WTC11 (cell line): ENCODE measurements around the gene MYO15B. TPM values are rescaled to one million over a fixed set of nuclear protein-coding genes. Genes with fewer than 3 reads are reported as not detected.

Experiments
- ATAC-seq: fragments of 200-7000 bp; cut with Tn5 transposase; 2 replicates; pipeline ENCODE4 v1.10.0; 2021; ENCODE audit warnings: mild to moderate bottlenecking, moderate library complexity
- CTCF ChIA-PET: fragments of 300-600 bp; sonication (Branson Sonifier 250); formaldehyde crosslinking; loops from one replicate; lab custom pipeline; 2021; ENCODE audit warnings: antibody characterized with exemption; lab: Charles Lee
- POLR2A ChIA-PET: fragments of 350-600 bp; sonication (Branson Sonifier 250); formaldehyde crosslinking; loops from one replicate; lab custom pipeline; 2021; ENCODE audit warnings: antibody characterized with exemption; lab: Charles Lee
- DNase-seq: peaks from one replicate; pipeline ENCODE4 v3.0.0; 2021; ENCODE audit warnings: low spot score
- H3K27ac Mint-ChIP-seq: 2 replicates; pipeline ENCODE4 v1.8.0; 2021; ENCODE audit warnings: mixed read lengths
- H3K27me3 Mint-ChIP-seq: 2 replicates; pipeline ENCODE4 v1.8.0; 2021; ENCODE audit warnings: low read depth, mild to moderate bottlenecking, moderate library complexity, mixed read lengths
- H3K36me3 Mint-ChIP-seq: 2 replicates; pipeline ENCODE4 v1.8.0; 2021; ENCODE audit warnings: mixed read lengths
- H3K4me1 Mint-ChIP-seq: 2 replicates; pipeline ENCODE4 v1.8.0; 2022; ENCODE audit warnings: mixed read lengths
- H3K4me3 Mint-ChIP-seq: 2 replicates; pipeline ENCODE4 v1.8.0; 2021; ENCODE audit warnings: mild to moderate bottlenecking, moderate library complexity, mixed read lengths
- H3K9me3 Mint-ChIP-seq: 2 replicates; pipeline ENCODE4 v1.8.0; 2021; ENCODE audit warnings: mixed read lengths
- ATF6 ChIP-seq: sonication (generic); formaldehyde crosslinking; IDR thresholded peaks from 2 replicates; pipeline ENCODE4 v1.8.1; 2023; ENCODE audit warnings: mild to moderate bottlenecking, missing genetic modification reagents
- CREB1 ChIP-seq: sonication (generic); formaldehyde crosslinking; IDR thresholded peaks from 2 replicates; pipeline ENCODE4 v1.8.0; 2023; ENCODE audit warnings: mild to moderate bottlenecking, missing genetic modification reagents
- CTCF ChIP-seq: fragments of 200-600 bp; IDR thresholded peaks from 2 replicates; pipeline ENCODE4 v1.8.0; 2022; ENCODE audit warnings: antibody characterized with exemption
- E2F1 ChIP-seq: sonication (generic); formaldehyde crosslinking; IDR thresholded peaks from 2 replicates; pipeline ENCODE4 v1.8.0; 2022; ENCODE audit warnings: mild to moderate bottlenecking, missing genetic modification reagents
- E2F4 ChIP-seq: sonication (generic); formaldehyde crosslinking; IDR thresholded peaks from 2 replicates; pipeline ENCODE4 v1.8.1; 2022; ENCODE audit warnings: low read depth, mild to moderate bottlenecking, moderate library complexity, missing genetic modification reagents, borderline replicate concordance
- ELF4 ChIP-seq: sonication (generic); formaldehyde crosslinking; IDR thresholded peaks from 2 replicates; pipeline ENCODE4 v1.8.1; 2022; ENCODE audit warnings: low read depth, mild to moderate bottlenecking, moderate library complexity, missing genetic modification reagents
- ERG ChIP-seq: fragments of 250-450 bp; sonication (Bioruptor Pico); IDR thresholded peaks from 2 replicates; pipeline ENCODE4 v1.8.0; 2021; ENCODE audit warnings: mild to moderate bottlenecking
- SMAD3 ChIP-seq: sonication (generic); formaldehyde crosslinking; IDR thresholded peaks from 2 replicates; pipeline ENCODE4 v1.8.0; 2022; ENCODE audit warnings: missing genetic modification reagents, mild to moderate bottlenecking, borderline replicate concordance
- SP1 ChIP-seq: sonication (generic); formaldehyde crosslinking; conservative IDR thresholded peaks from 2 replicates; pipeline ENCODE4 v1.8.1; 2022; ENCODE audit warnings: missing genetic modification reagents
- ZBTB43 ChIP-seq: sonication (generic); formaldehyde crosslinking; IDR thresholded peaks from 2 replicates; pipeline ENCODE4 v1.8.1; 2023; ENCODE audit warnings: mild to moderate bottlenecking, missing genetic modification reagents
- ZNF423 ChIP-seq: fragments of 250-450 bp; sonication (Bioruptor Pico); IDR thresholded peaks from 2 replicates; pipeline ENCODE4 v2.1.2; 2022; ENCODE audit warnings: mild to moderate bottlenecking, moderate library complexity
- total RNA-seq: library from RNA; stranded (reverse); gene quantifications from 3 replicates; pipeline ENCODE4 v1.2.3, GENCODE V29; 2021
- TF ChIP-seq, protein P1 (sequence below): sonication (generic); formaldehyde crosslinking; IDR thresholded peaks from 2 replicates; pipeline ENCODE4 v1.8.0; 2022; ENCODE audit warnings: mild to moderate bottlenecking, missing genetic modification reagents
- TF ChIP-seq, protein P2 (sequence below): fragments of 250-450 bp; sonication (Bioruptor Pico); IDR thresholded peaks from 2 replicates; pipeline ENCODE4 v2.1.2; 2022; ENCODE audit warnings: mild to moderate bottlenecking, moderate library complexity

MYO15B gene
- total RNA-seq, 1 experiment from 2014 or later, result 35.6 TPM

DNA sequence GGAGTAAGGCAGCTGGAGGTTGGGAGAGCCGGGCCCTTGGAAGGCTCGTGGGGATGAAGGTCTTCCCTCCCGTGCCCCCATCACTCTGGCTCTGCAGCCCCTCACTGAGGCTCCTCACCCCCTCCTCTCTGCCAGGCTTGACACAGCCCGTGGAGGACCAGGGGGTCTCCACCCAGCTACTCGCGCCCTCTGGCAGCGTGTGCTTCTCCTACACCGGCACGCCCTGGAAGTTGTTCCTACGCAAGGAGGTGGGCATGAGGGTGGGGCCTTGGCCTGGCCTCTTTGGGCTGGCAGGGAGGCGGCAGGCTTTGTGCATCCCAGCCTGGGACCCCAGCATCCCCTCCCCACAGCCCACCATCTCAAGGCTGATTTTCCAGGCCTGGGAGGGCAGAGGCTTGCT is 30.1 kb downstream of the MYO15B start (continued):
- TF ChIP-seq ERG (CRISPR knock-in tag), result no peak
- no peak for TF ChIP-seq SP1 (CRISPR knock-in tag)
- TF ChIP-seq ATF6 (CRISPR knock-in tag), result no peak

DNA sequence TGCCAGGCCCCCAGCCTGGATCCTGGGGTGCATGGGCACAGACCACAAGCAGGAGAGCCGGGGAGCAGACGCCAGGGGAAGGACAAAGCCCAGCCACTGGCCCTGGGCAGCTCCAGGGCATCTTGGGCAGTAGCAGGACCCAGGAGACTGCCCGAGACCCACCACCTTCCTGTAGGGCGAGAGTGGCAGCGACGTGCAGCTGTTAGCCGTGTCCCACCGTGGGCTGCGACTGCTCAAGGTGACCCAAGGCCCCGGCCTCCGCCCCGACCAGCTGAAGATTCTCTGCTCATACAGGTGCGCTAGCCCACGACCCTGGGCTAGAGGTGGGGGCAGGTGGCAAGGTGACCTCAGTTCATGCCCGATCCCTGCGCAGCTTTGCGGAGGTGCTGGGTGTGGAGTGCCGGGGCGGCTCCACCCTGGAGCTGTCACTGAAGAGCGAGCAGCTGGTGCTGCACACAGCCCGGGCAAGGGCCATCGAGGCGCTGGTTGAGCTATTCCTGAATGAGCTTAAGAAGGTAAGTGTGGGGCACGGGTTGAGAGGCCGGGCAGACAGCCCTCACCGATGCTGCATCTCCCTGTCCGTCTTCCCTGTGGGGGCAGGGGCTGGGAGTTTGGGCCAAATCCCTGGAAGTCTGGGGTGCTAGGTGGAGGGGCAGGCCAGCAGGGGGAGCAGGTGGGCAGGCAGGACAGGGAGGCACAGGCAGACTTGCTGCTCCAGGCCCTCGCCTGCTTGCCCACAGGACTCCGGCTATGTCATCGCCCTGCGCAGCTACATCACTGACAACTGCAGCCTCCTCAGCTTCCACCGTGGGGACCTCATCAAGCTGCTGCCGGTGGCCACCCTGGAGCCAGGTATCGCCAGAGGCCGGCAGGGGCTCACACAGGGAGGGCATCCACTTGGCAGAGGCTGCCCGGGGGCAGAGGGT is 32.2 kb downstream of the MYO15B start:
- Mint-ChIP-seq H3K4me1 (no peaks in the 10 kb centered on the region), H3K27me3 (no peaks in the 10 kb centered on the region), H3K4me3 (no peak overlapping the region), H3K36me3 (no peaks in the 10 kb centered on the region), H3K27ac (no peak overlapping the region), H3K9me3 (no peaks in the 10 kb centered on the region)
- ChIA-PET POLR2A (no interaction called here), CTCF (interaction anchor here (0.6 to 19.0 kb wide), 30 partner anchors 8 to 235 kb away, joined by 3 to 304 read pairs (median 4); partner anchors contain the start of genes GALK1, ITGB4, LLGL2 and SMIM5)
- peak; percentile 88 for DNase-seq
- ATAC-seq, result peak; percentile 89
- TF ChIP-seq CTCF (peak; percentile 54; the same call in 1 of the 2 replicates), E2F1 (no peak), ELF4 (no peak)
- TF ChIP-seq, protein P1, sequence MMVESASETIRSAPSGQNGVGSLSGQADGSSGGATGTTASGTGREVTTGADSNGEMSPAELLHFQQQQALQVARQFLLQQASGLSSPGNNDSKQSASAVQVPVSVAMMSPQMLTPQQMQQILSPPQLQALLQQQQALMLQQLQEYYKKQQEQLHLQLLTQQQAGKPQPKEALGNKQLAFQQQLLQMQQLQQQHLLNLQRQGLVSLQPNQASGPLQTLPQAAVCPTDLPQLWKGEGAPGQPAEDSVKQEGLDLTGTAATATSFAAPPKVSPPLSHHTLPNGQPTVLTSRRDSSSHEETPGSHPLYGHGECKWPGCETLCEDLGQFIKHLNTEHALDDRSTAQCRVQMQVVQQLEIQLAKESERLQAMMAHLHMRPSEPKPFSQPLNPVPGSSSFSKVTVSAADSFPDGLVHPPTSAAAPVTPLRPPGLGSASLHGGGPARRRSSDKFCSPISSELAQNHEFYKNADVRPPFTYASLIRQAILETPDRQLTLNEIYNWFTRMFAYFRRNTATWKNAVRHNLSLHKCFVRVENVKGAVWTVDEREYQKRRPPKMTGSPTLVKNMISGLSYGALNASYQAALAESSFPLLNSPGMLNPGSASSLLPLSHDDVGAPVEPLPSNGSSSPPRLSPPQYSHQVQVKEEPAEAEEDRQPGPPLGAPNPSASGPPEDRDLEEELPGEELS (CRISPR knock-in tag), result 0 out of 2 replicates have a peak, but pooled peaks have one; percentile 36
- TF ChIP-seq, all 79 proteins: peak for 2

DNA sequence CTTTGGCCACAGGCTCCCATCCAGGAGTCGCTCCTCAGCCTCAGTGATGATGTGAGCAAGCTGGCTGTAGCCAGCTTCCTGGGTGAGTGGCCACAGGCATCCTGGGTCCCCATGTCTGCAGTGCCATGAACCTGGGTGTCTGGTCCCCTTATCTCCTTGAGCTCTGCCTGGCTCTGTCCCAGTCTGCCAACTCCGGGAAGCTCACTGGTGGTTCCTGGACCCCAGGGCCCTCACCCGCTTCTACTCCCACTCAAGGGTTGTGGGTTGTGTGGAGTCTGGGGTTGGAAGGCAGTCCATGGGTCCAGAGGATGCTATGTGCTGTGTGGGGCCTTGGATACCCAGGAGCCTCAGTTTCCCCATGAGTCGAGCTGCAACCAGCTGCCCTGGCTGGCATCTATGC is 33.9 kb downstream of the MYO15B start:
- H3K9me3 Mint-ChIP-seq, result no peaks in the 10 kb centered on the region
- no peak overlapping the region for H3K27ac Mint-ChIP-seq
- TF ChIP-seq, protein P2, sequence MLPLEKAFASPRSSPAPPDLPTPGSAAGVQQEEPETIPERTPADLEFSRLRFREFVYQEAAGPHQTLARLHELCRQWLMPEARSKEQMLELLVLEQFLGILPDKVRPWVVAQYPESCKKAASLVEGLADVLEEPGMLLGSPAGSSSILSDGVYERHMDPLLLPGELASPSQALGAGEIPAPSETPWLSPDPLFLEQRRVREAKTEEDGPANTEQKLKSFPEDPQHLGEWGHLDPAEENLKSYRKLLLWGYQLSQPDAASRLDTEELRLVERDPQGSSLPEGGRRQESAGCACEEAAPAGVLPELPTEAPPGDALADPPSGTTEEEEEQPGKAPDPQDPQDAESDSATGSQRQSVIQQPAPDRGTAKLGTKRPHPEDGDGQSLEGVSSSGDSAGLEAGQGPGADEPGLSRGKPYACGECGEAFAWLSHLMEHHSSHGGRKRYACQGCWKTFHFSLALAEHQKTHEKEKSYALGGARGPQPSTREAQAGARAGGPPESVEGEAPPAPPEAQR (CRISPR knock-in tag), result no peak
- no peak for TF ChIP-seq CREB1 (CRISPR knock-in tag)
- TF ChIP-seq E2F4 (CRISPR knock-in tag), result no peak
- TF ChIP-seq ZBTB43, result no peak
- TF ChIP-seq ZNF423, result no peak
- no peak for TF ChIP-seq SMAD3
- POLR2A ChIA-PET, result no interaction called here
- CTCF ChIA-PET, result interaction anchor here (1.0 to 19.0 kb wide), 6 partner anchors 9 to 132 kb away, joined by 3 to 304 read pairs (median 20); partner anchors contain the start of gene SMIM5
- no peak for ATAC-seq
- DNase-seq, result no peak
- no peak overlapping the region for H3K4me3 Mint-ChIP-seq
- H3K36me3 Mint-ChIP-seq, result no peaks in the 10 kb centered on the region
- no peaks in the 10 kb centered on the region for H3K4me1 Mint-ChIP-seq
- no peaks in the 10 kb centered on the region for H3K27me3 Mint-ChIP-seq
